Renal cortex interstitium (tissue), 11 donors: ENCODE results near the gene ZNF771. TPM values are rescaled to one million over a fixed set of nuclear protein-coding genes. Genes with fewer than 3 reads are reported as not detected.
A peak's percentile ranks its signal among the peaks of the same experiment; 100 is the strongest.
"Not testable (repeated sequence)": the region's sequence is repeated elsewhere in the genome, so short reads cannot be mapped to it uniquely, and the experiment has no call there.

ENCODE experiments used
- DNase-seq, 11 donors: peaks; one replicate each; pipeline ENCODE4 v3.0.0-alpha.2; 2013; ENCODE audit warnings: low read depth in 9 of 11, low spot score in 4 of 11; ENCODE audit errors: extremely low read depth in 1 of 11
- polyA plus RNA-seq, 3 donors: library from polyadenylated mRNA; unstranded; fragments of 120-200 nt; gene quantifications; one replicate each; pipeline ENCODE4 v1.2.1, GENCODE V29; 2013; ENCODE audit not compliant: insufficient read length in 3 of 3

The ZNF771 gene
- polyA plus RNA-seq, 3 donors: 4.7 to 9.2 (median 7.2) TPM

DNA sequence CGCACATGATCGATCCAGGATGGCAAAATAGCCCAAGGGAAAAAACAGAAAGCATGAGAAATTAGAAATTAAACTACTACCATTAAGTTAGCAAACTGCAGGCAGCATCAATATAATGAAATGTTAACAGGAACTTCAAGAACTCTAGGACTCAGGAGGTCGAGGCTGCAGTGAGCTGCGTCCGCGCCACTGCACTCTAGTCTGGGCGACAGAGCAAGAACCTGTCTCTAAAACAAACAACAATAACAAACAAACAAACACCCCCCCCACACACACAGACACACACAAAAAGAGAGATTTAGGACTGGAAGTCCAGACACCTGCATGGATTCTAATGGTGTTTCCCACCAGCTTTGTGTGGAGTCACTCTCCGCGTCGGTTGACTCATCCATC, 38.8 kb downstream of the ZNF771 start:
- no peak for DNase-seq

DNA sequence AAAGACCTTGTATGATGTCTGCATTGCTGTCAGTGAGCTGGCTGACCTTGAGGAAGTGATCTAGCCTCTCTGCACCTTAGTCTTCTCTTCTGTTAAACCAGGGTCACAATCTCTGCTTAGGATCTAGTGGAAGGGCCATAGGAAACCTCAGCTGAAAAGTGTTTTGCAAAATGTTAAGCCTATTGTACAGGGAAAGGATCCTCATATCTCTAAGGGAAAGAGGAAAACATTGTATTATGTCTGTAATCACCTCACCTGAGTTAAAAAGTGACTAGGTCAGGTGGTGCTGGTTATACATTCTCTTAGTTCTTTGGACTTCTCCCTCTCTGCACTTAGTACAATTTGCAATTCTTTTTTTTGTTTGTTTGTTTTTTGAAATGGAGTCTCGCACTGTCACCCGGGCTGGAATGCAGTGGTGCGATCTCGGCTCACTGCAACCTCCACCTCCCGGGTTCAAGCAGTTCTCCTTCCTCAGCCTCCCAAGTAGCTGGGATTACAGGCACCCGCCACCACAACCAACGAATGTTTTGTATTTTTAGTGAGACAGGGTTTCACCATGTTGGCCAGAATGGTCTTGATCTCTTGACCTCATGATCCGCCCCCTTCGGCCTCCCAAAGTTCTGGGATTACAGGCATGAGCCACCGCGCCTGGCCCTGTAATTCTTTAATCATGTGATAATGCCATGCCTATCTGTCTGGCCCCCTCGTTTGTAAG, 40.3 kb downstream of the ZNF771 start:
- DNase-seq: peak in 2 of 11 donors; percentile 36 to 65

DNA sequence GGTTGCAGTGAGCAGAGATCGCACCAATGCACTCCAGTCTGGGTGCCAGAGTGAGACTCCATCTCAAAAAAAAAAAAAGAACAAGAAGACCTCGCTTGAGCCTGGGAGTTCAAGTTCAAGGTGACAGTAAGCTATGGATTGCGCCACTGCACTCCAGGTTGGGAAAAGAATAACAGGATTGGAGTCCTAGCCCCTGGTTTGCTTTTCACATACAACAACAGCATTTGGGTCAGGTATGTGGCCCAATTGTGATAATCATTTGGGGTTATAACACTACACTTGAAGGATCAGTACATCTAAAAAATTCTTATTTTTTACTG, 41.7 kb downstream of the ZNF771 start:
- no peak for DNase-seq

DNA sequence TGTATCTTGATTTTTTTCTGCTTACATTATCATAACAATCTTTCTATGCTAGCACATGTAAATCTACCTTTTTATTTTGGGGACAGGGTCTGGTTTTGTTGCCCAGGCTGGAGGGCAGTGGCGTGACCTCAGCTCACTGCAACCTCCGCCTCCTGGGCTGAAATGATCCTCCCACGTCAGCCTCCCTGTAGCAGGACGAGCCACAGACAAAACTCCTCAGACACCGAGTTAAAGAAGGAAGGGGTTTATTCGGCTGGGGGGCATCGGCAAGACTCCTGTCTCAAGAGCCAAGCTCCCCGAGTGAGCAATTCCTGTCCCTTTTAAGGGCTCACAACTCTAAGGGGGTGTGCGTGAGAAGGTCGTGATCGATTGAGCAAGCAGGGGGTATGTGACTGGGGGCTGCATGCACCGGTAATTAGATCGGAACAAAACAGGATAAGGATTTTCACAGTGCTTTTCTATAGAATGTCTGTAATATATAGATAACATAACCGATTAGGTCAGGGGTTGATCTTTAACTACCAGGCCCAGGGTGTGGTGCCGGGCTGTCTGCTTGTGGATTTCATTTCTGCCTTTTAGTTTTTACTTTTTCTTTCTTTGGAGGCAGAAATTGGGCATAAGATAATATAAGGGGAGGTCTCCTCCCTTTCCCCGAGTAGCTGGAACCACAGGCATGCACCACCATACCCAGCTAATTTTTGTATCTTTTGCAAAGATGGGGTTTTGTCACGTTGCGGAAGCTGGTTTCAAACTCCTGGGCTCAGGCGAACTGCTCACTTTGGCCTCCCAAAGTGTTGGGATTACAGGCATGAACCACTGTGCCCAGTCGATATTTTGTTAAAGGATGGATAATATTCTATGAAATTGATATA, 45.5 kb downstream of the ZNF771 start:
- not testable (repeated sequence) for DNase-seq

DNA sequence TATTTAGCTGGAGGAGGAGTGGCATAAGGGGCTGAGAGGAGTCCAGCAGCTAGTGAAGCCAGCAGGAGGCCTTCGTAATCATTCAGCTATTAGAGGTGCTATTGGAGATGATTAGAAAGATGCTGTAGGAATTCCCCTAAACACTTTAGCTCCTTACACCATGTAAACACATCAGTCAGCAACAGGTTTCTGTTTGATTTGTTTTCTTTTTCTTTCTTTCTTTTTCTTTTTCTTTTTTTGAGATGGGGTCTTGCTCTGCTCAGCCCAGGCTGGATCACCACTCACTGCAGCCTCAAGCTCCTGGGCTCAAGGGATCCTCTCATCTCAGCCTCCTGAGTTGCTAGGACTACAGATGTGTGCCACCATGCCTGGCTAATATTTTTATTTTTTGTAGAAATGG, 48.9 kb downstream of the ZNF771 start:
- DNase-seq: no peak

DNA sequence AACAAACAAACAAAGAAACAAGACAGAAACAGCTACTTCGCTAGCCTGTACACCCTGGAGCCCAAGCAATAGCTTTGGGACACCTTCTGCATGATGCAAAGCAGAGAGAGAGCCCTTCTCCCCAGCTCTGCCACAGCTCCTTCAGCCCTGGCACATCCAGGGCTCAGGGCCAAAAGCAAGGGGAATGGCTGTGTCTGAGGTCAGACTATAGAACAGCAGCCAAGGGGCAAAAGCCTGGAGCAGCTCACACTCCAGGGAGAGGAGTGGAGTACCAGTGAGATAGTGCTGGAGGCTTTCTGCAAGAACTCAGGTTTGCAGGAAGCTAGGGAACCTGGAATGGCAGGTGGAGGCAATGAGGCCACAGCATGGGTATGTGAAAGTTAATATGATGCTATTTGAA, 49.9 kb downstream of the ZNF771 start:
- DNase-seq: no peak

DNA sequence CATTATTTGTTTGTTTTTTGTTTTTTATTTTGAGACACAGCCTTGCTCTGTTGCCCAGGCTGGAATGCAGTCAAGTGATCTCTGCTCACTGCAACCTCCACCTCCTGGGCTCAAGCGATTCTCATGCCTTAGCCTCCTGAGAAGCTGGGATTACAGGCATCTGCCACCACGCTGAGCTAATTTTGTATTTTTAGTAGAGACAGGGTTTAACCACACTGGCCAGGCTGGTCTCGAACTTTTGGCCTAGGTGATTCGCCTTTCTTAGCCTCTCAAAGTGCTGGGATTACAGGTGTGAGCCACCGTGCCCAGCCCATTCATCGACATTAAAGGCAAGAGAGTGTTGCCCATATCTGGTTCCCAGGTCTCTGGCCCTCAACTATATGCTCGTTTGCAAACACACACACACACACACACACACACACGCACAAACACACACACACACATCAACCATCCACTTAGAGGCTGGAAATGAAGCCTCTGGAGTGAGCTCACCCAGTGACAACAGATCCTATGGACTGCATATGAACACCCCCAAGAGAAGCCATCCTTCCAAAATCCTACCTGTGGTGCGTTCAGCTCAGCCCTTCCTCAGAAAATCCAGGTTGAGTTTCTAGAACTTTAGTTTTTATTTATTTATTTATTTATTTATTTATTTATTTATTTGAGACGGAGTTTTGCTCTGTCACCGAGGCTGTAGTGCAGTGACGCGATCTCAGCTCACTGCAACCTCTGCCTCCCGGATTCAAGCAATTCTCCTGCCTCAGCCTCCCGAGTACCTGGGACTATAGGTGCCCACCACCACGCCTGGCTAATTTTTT, 50.5 kb downstream of the ZNF771 start:
- DNase-seq: no peak

DNA sequence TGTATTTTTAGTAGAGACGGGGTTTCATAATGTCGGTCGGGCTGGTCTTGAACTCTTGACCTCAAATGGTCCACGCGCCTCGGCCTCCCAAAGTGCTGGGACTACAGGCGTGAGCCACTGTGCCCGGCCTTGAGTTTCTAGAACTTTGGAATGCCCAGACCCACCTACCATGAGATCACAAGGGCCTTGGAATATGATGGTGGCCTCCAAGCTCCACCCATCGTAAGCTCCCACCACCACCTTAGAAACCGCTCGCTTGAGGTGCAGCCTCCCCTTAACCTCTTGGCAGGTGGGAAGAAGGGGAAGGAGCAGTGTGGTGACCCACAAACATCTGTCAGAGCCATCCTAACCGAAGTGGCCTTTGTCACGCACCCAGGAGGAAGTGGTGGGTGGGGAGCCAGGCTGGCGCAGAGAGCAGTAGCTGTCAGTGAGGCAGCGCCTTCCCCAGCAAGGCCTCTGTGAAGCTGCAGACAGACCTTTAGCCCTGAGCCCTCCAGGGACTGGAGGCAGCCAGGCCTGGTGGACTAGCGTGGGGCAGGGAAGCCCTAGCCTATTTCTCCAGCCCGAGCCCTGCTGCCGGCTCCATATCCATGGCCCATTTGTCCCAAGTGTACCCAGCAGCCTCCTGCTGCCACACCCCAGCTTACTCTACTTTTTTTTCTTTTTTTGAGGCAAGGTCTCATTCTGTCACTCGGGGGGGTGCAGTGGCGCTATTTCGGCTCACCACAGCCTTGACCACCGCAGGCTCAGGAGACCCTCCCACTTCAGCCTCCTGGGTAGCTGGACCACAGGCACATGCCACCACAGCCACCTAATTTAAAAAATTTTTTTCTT, 51.4 kb downstream of the ZNF771 start:
- DNase-seq: no peak

DNA sequence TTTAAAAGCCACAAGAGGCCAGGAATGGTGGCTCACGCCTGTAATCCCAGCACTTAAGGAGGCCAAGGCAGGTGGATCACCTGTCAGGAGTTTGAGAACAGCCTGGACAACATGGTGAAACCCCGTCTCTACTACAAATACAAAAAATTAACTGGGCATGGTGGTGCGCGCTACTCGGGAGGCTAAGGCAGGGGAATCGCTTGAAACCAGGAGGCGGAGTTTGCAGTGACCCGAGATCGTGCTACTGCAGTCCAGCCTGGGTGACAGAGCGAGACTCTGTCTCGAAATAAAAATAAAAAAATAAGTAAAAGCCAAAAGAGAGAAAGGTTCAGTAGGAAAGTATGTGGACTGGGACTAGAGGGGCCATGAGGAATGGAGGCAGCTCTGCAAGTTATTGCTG, 52.0 kb downstream of the ZNF771 start:
- no peak for DNase-seq

DNA sequence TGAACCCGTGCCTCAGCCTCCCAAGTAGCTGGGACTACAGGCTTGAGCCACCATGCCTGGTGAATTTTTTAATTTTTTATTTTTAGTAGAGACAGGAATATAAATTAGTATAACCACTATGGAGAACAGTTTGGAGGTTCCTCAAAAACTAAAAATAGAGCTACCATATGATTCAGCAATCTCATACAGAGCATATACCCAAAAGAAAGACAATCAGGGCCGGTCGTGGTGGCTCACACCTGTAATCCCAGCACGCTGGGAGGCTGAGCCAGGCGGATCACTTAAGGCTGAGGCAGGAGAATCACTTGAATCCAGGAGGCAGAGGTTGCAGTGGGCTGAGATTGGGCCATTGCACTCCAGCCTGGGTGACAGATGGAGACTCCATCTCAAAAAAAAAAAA, 54.0 kb downstream of the ZNF771 start:
- not testable (repeated sequence) for DNase-seq

DNA sequence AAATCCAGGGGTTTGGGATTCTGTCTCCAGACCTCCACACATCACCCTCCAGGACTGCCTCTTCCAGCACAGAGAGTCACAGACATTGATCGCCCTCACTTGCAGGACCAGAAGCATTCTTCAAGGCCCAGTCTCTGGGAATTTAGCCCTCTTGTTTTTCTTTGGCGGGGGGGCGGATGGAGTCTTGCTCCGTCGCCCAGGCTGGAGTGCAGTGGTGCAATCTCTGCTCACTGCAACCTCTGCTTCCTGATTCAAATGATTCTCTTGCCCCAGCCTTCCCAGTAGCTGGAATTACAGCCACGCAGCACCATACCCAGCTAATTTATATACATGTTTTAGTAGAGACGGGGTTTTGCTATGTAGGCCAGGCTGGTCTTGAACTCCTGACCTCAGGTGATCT, 56.7 kb downstream of the ZNF771 start:
- DNase-seq: no peak

Other genes with a start within 250 kb of the ZNF771 start
- 10 to 100 TPM in 1 of 3 donors, 1 to 10 TPM in 2; 5.3 to 16.6 (median 8.6) TPM for gene CORO1A, start 224.0 kb upstream of the ZNF771 start, polyA plus RNA-seq
- gene BOLA2B, start 213.9 kb upstream of the ZNF771 start, polyA plus RNA-seq: 10 to 100 TPM; 26.0 to 39.1 (median 36.5) TPM
- gene SLX1A, start 213.7 kb upstream of the ZNF771 start, polyA plus RNA-seq: 10 to 100 TPM; 22.3 to 39.8 (median 23.1) TPM
- gene SULT1A3, start 208.4 kb upstream of the ZNF771 start, polyA plus RNA-seq: 10 to 100 TPM in 2 of 3 donors, 1 to 10 TPM in 1; 5.9 to 17.5 (median 10.7) TPM
- gene NPIPB13, start 159.1 kb upstream of the ZNF771 start, polyA plus RNA-seq: 10 to 100 TPM in 2 of 3 donors, 1 to 10 TPM in 1; 4.1 to 12.3 (median 11.1) TPM
- gene CD2BP2, start 52.3 kb upstream of the ZNF771 start, polyA plus RNA-seq: 10 to 100 TPM; 53.8 to 60.5 (median 56.7) TPM
- 10 to 100 TPM; 31.1 to 38.7 (median 38.2) TPM for gene TBC1D10B, start 37.1 kb upstream of the ZNF771 start, polyA plus RNA-seq
- gene MYL11, start 32.8 kb upstream of the ZNF771 start, polyA plus RNA-seq: 1 to 10 TPM in 2 of 3 donors, under 1 TPM in 1; 0.56 to 4.5 (median 1.2) TPM
- gene SEPTIN1, start 25.0 kb upstream of the ZNF771 start, polyA plus RNA-seq: 1 to 10 TPM; 1.7 to 3.1 (median 3.1) TPM
- 10 to 100 TPM; 13.1 to 16.5 (median 13.4) TPM for gene ZNF48, start 12.2 kb upstream of the ZNF771 start, polyA plus RNA-seq
- gene DCTPP1, start 22.4 kb downstream of the ZNF771 start, polyA plus RNA-seq: 10 to 100 TPM; 45.0 to 56.9 (median 48.6) TPM
- gene SEPHS2, start 38.3 kb downstream of the ZNF771 start, polyA plus RNA-seq: 10 to 100 TPM; 91.7 to 98.4 (median 94.5) TPM
- gene ITGAL, start 65.1 kb downstream of the ZNF771 start, polyA plus RNA-seq: 1 to 10 TPM; 1.9 to 2.9 (median 2.6) TPM
- 10 to 100 TPM; 48.0 to 66.6 (median 54.7) TPM for gene ZNF768, start 119.0 kb downstream of the ZNF771 start, polyA plus RNA-seq
- gene ZNF747, start 127.3 kb downstream of the ZNF771 start, polyA plus RNA-seq: 10 to 100 TPM in 2 of 3 donors, 1 to 10 TPM in 1; 9.6 to 10.5 (median 10.1) TPM
- 10 to 100 TPM; 10.8 to 15.8 (median 12.5) TPM for gene ZNF764, start 150.8 kb downstream of the ZNF771 start, polyA plus RNA-seq
- 10 to 100 TPM; 10.1 to 16.7 (median 14.7) TPM for gene ZNF688, start 164.1 kb downstream of the ZNF771 start, polyA plus RNA-seq
- gene ZNF785, start 178.1 kb downstream of the ZNF771 start, polyA plus RNA-seq: 10 to 100 TPM; 20.2 to 32.3 (median 23.7) TPM
- 10 to 100 TPM; 12.8 to 16.0 (median 14.7) TPM for gene ZNF689, start 202.8 kb downstream of the ZNF771 start, polyA plus RNA-seq
- gene PRR14, start 243.4 kb downstream of the ZNF771 start, polyA plus RNA-seq: 10 to 100 TPM; 44.8 to 54.8 (median 46.6) TPM